ENCODE measurements around the gene USP38. TPM values are rescaled to one million over a fixed set of nuclear protein-coding genes. Genes with fewer than 3 reads are reported as not detected.
"Not testable (repeated sequence)": the region's sequence is repeated elsewhere in the genome, so short reads cannot be mapped to it uniquely, and the experiment has no call there.

Gene USP38
- total RNA-seq, 2 experiments from 2014 or later, result 25.9 to 27.9 TPM

GRCh38 chr4:143232277-143232676, 47.6 kb downstream of the USP38 start:
- POLR2A ChIA-PET, result no interaction called here
- DNase-seq, result no peak
- Mint-ChIP-seq H3K9me3 (no peaks in the 10 kb centered on the region), H3K27me3 (no peaks in the 10 kb centered on the region), H3K27ac (no peak overlapping the region), H3K36me3 (ENCODE audit: low read depth) (no peaks in the 10 kb centered on the region), H3K4me1 (no peaks in the 10 kb centered on the region), H3K4me3 (no peak overlapping the region)
- CTCF ChIA-PET, result no interaction called here

GRCh38 chr4:143234153-143234552, 49.4 kb downstream of the USP38 start:
- H3K27ac Mint-ChIP-seq, result no peak overlapping the region
- H3K9me3 Mint-ChIP-seq, result no peaks in the 10 kb centered on the region
- H3K27me3 Mint-ChIP-seq, result no peaks in the 10 kb centered on the region
- POLR2A ChIA-PET, result no interaction called here
- CTCF ChIA-PET, result no interaction called here
- no peak overlapping the region for H3K4me3 Mint-ChIP-seq
- DNase-seq, result no peak
- no peaks in the 10 kb centered on the region for H3K36me3 Mint-ChIP-seq (ENCODE audit: low read depth)
- no peaks in the 10 kb centered on the region for H3K4me1 Mint-ChIP-seq

- DNase-seq; H3K4me1 Mint-ChIP-seq; H3K27me3 Mint-ChIP-seq; H3K27ac Mint-ChIP-seq; POLR2A ChIA-PET; H3K4me3 Mint-ChIP-seq; H3K9me3 Mint-ChIP-seq; H3K36me3 Mint-ChIP-seq (ENCODE audit: low read depth): not testable (repeated sequence)
- CTCF ChIA-PET, result interaction anchor here (0.6 to 0.7 kb wide), 2 partner anchors 9 to 888 kb away, joined by 3 read pairs; no protein-coding TSS in a partner anchor
Measured at GRCh38 chr4:143237195-143237594, 52.5 kb downstream of the USP38 start.

GRCh38 chr4:143240939-143241679, 56.4 kb downstream of the USP38 start:
- DNase-seq, result no peak
- POLR2A ChIA-PET, result no interaction called here

GRCh38 chr4:143241892-143242291, 57.2 kb downstream of the USP38 start:
- DNase-seq, result no peak
- Mint-ChIP-seq H3K9me3 (peaks cover 4% of the 10 kb centered on the region), H3K4me3 (no peak overlapping the region), H3K27ac (no peak overlapping the region), H3K27me3 (no peaks in the 10 kb centered on the region), H3K36me3 (ENCODE audit: low read depth) (no peaks in the 10 kb centered on the region), H3K4me1 (no peaks in the 10 kb centered on the region)
- ChIA-PET CTCF (no interaction called here), POLR2A (no interaction called here)

More at GRCh38 chr4:143240939-143241679, 56.4 kb downstream of the USP38 start:
- H3K27me3 Mint-ChIP-seq, result no peaks in the 10 kb centered on the region
- no peak overlapping the region for H3K27ac Mint-ChIP-seq
- CTCF ChIA-PET, result no interaction called here
- H3K9me3 Mint-ChIP-seq, result peaks cover 4% of the 10 kb centered on the region
- no peak overlapping the region for H3K4me3 Mint-ChIP-seq
- H3K36me3 Mint-ChIP-seq (ENCODE audit: low read depth), result no peaks in the 10 kb centered on the region
- H3K4me1 Mint-ChIP-seq, result no peaks in the 10 kb centered on the region

GRCh38 chr4:143243041-143243440, 58.3 kb downstream of the USP38 start:
- Mint-ChIP-seq H3K9me3 (peaks cover 4% of the 10 kb centered on the region), H3K27ac (no peak overlapping the region), H3K27me3 (no peaks in the 10 kb centered on the region), H3K4me3 (no peak overlapping the region), H3K4me1 (no peaks in the 10 kb centered on the region), H3K36me3 (ENCODE audit: low read depth) (no peaks in the 10 kb centered on the region)
- DNase-seq, result no peak
- POLR2A ChIA-PET, result no interaction called here
- CTCF ChIA-PET, result no interaction called here

GRCh38 chr4:143246977-143247376, 62.3 kb downstream of the USP38 start:
- Mint-ChIP-seq H3K36me3 (ENCODE audit: low read depth) (no peaks in the 10 kb centered on the region), H3K27ac (no peak overlapping the region), H3K4me1 (no peaks in the 10 kb centered on the region), H3K27me3 (no peaks in the 10 kb centered on the region), H3K9me3 (peaks cover 2% of the 10 kb centered on the region), H3K4me3 (no peak overlapping the region)
- DNase-seq, result no peak
- CTCF ChIA-PET, result interaction anchor here (0.6 kb wide), 1 partner anchor 941 kb away, joined by 3 read pairs; no protein-coding TSS in a partner anchor
- POLR2A ChIA-PET, result no interaction called here

- H3K36me3 Mint-ChIP-seq (ENCODE audit: low read depth), result no peaks in the 10 kb centered on the region
- ChIA-PET POLR2A (no interaction called here), CTCF (no interaction called here)
- no peaks in the 10 kb centered on the region for H3K27me3 Mint-ChIP-seq
- no peak overlapping the region for H3K27ac Mint-ChIP-seq
- no peaks in the 10 kb centered on the region for H3K9me3 Mint-ChIP-seq
- H3K4me3 Mint-ChIP-seq, result no peak overlapping the region
- no peak for DNase-seq
- H3K4me1 Mint-ChIP-seq, result no peaks in the 10 kb centered on the region
Measured at GRCh38 chr4:143247866-143248265, 63.1 kb downstream of the USP38 start.

- Mint-ChIP-seq H3K4me1 (no peaks in the 10 kb centered on the region), H3K4me3 (no peak overlapping the region), H3K36me3 (ENCODE audit: low read depth) (no peaks in the 10 kb centered on the region), H3K27ac (no peak overlapping the region), H3K27me3 (no peaks in the 10 kb centered on the region), H3K9me3 (no peaks in the 10 kb centered on the region)
- ChIA-PET POLR2A (no interaction called here), CTCF (no interaction called here)
- no peak for DNase-seq
Measured at GRCh38 chr4:143248827-143249226, 64.1 kb downstream of the USP38 start.

GRCh38 chr4:143250617-143251016, 65.9 kb downstream of the USP38 start:
- Mint-ChIP-seq H3K27ac (no peak overlapping the region), H3K4me3 (no peak overlapping the region), H3K9me3 (no peaks in the 10 kb centered on the region), H3K4me1 (no peaks in the 10 kb centered on the region), H3K36me3 (ENCODE audit: low read depth) (no peaks in the 10 kb centered on the region), H3K27me3 (no peaks in the 10 kb centered on the region)
- DNase-seq, result no peak
- ChIA-PET POLR2A (no interaction called here), CTCF (no interaction called here)

GRCh38 chr4:143251348-143251747, 66.6 kb downstream of the USP38 start:
- Mint-ChIP-seq H3K36me3 (ENCODE audit: low read depth) (no peaks in the 10 kb centered on the region), H3K9me3 (no peaks in the 10 kb centered on the region)
- DNase-seq, result no peak

GRCh38 chr4:143251779-143252178, 67.1 kb downstream of the USP38 start:
- Mint-ChIP-seq H3K4me1 (peaks cover 1% of the 10 kb centered on the region), H3K9me3 (no peaks in the 10 kb centered on the region), H3K36me3 (ENCODE audit: low read depth) (no peaks in the 10 kb centered on the region), H3K4me3 (no peak overlapping the region), H3K27ac (no peak overlapping the region), H3K27me3 (no peaks in the 10 kb centered on the region)
- CTCF ChIA-PET, result no interaction called here
- DNase-seq, result no peak
- POLR2A ChIA-PET, result no interaction called here

More at GRCh38 chr4:143251348-143251747, 66.6 kb downstream of the USP38 start:
- no peaks in the 10 kb centered on the region for H3K4me1 Mint-ChIP-seq
- no peak overlapping the region for H3K27ac Mint-ChIP-seq
- no peak overlapping the region for H3K4me3 Mint-ChIP-seq
- ChIA-PET CTCF (no interaction called here), POLR2A (no interaction called here)
- H3K27me3 Mint-ChIP-seq, result no peaks in the 10 kb centered on the region

GRCh38 chr4:143252478-143252877, 67.8 kb downstream of the USP38 start:
- DNase-seq, result no peak
- POLR2A ChIA-PET, result no interaction called here
- Mint-ChIP-seq H3K27me3 (no peaks in the 10 kb centered on the region), H3K27ac (no peak overlapping the region), H3K4me1 (peaks cover 1% of the 10 kb centered on the region), H3K9me3 (no peaks in the 10 kb centered on the region), H3K4me3 (no peak overlapping the region), H3K36me3 (ENCODE audit: low read depth) (no peaks in the 10 kb centered on the region)
- CTCF ChIA-PET, result no interaction called here

GRCh38 chr4:143253166-143253565, 68.4 kb downstream of the USP38 start:
- Mint-ChIP-seq H3K27ac (no peak overlapping the region), H3K4me3 (no peak overlapping the region), H3K36me3 (ENCODE audit: low read depth) (no peaks in the 10 kb centered on the region), H3K27me3 (no peaks in the 10 kb centered on the region), H3K9me3 (no peaks in the 10 kb centered on the region), H3K4me1 (peaks cover 1% of the 10 kb centered on the region)
- DNase-seq, result no peak
- POLR2A ChIA-PET, result no interaction called here
- CTCF ChIA-PET, result no interaction called here

Measured in activated CD4-positive, alpha-beta memory T cell treated with anti-CD3 and anti-CD28 coated beads, Interleukin-2, amount 10 ng/mL, durations not matched to agents 7 days and 5 days (primary cell).